ENCODE results near the gene SNRPB2.

DNA sequence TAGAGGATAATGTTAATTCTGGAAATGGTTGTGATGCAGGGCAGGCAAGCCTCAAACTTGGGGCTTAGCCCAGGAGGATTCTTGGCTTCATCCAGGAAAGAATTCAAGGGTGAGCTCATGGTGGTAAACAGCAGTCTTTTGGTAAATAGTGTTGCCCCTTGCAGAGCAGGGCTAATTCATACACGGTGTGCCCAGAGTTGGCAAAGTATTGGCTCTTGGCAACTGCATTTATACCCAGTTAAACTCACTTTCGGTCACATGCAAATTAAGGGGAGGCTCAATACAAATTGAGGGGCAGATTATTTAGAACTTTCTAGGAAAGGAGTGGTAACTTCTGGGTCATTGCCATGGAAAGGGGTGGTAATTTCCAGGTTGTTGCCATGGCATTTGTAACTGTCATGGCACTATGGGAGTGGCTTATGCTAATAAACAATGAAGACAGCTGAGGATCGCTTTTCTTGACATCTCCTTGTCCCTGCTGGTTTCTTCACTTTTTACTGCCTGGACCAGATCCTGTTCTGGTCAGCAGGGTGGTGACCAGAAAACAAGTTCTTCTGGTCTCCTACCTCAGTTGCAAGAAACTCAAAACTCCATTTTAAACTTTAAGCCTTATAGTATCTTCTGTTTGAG, 14.5 kb downstream of the SNRPB2 start:
- TF ChIP-seq, protein P1, sequence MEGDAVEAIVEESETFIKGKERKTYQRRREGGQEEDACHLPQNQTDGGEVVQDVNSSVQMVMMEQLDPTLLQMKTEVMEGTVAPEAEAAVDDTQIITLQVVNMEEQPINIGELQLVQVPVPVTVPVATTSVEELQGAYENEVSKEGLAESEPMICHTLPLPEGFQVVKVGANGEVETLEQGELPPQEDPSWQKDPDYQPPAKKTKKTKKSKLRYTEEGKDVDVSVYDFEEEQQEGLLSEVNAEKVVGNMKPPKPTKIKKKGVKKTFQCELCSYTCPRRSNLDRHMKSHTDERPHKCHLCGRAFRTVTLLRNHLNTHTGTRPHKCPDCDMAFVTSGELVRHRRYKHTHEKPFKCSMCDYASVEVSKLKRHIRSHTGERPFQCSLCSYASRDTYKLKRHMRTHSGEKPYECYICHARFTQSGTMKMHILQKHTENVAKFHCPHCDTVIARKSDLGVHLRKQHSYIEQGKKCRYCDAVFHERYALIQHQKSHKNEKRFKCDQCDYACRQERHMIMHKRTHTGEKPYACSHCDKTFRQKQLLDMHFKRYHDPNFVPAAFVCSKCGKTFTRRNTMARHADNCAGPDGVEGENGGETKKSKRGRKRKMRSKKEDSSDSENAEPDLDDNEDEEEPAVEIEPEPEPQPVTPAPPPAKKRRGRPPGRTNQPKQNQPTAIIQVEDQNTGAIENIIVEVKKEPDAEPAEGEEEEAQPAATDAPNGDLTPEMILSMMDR (IDR thresholded peaks at IDR 0.05): no peak
- no peak for TF ChIP-seq EP300 (IDR thresholded peaks at IDR 0.05)

All from gastroesophageal sphincter (tissue), 3 donors.